ENCODE results near the gene ROBO4.

Gene ROBO4

GRCh38 chr11:124918950-124919349 lies 21.3 kb upstream of the ROBO4 start, which contains the start of gene HEPN1:
HEPN1 (plus strand) TSS chr11:124919250.
- DNase-seq (ENCODE audit: low spot score) = no peak

GRCh38 chr11:124917115-124917637 lies 19.5 kb upstream of the ROBO4 start:
- no peak for DNase-seq (ENCODE audit: low spot score)

GRCh38 chr11:124916370-124916710 lies 18.7 kb upstream of the ROBO4 start:
- DNase-seq (ENCODE audit: low spot score) = no peak

GRCh38 chr11:124915541-124916369 lies 18.1 kb upstream of the ROBO4 start:
- DNase-seq (ENCODE audit: low spot score) = no peak

- DNase-seq (ENCODE audit: low spot score) = no peak
Observed at GRCh38 chr11:124902616-124903015, 5.0 kb upstream of the ROBO4 start.

- peak; percentile 83 for DNase-seq (ENCODE audit: low spot score)
Observed at GRCh38 chr11:124900464-124900863, 2.8 kb upstream of the ROBO4 start.

GRCh38 chr11:124899383-124900145 lies 1.9 kb upstream of the ROBO4 start:
- DNase-seq (ENCODE audit: low spot score) = peak; percentile 8

GRCh38 chr11:124898711-124899110 lies 1.0 kb upstream of the ROBO4 start:
- DNase-seq (ENCODE audit: low spot score) = peak; percentile 58

- DNase-seq (ENCODE audit: low spot score) = peak; percentile 63
Observed at GRCh38 chr11:124898263-124898680, 607 bp upstream of the ROBO4 start.

- DNase-seq (ENCODE audit: low spot score) = peak; percentile 1
Observed at GRCh38 chr11:124896821-124897391, 759 bp downstream of the ROBO4 start.

- peak; percentile 13 for DNase-seq (ENCODE audit: low spot score)
Observed at GRCh38 chr11:124896071-124896750, 1.5 kb downstream of the ROBO4 start.

GRCh38 chr11:124895471-124895971 lies 2.1 kb downstream of the ROBO4 start:
- no peak for DNase-seq (ENCODE audit: low spot score)

GRCh38 chr11:124894606-124895430 lies 2.8 kb downstream of the ROBO4 start:
- peak; percentile 15 for DNase-seq (ENCODE audit: low spot score)

GRCh38 chr11:124893781-124894401 lies 3.8 kb downstream of the ROBO4 start:
- peak; percentile 1 for DNase-seq (ENCODE audit: low spot score)

GRCh38 chr11:124892750-124893454 lies 4.8 kb downstream of the ROBO4 start:
- DNase-seq (ENCODE audit: low spot score) = peak; percentile 1

- DNase-seq (ENCODE audit: low spot score) = no peak
Observed at GRCh38 chr11:124892146-124892545, 5.5 kb downstream of the ROBO4 start.

GRCh38 chr11:124891373-124891861 lies 6.2 kb downstream of the ROBO4 start:
- DNase-seq (ENCODE audit: low spot score) = no peak

- DNase-seq (ENCODE audit: low spot score) = no peak
Observed at GRCh38 chr11:124890683-124891372, 6.8 kb downstream of the ROBO4 start.

- no peak for DNase-seq (ENCODE audit: low spot score)
Observed at GRCh38 chr11:124890151-124890550, 7.5 kb downstream of the ROBO4 start.
